ENCODE data around the gene CACNA1D. TPM values are rescaled to one million over a fixed set of nuclear protein-coding genes. Genes with fewer than 3 reads are reported as not detected.

Gene CACNA1D
- total RNA-seq, 4 donors from 2014 or later: 12.7 to 98.9 (median 25.0) TPM

DNA sequence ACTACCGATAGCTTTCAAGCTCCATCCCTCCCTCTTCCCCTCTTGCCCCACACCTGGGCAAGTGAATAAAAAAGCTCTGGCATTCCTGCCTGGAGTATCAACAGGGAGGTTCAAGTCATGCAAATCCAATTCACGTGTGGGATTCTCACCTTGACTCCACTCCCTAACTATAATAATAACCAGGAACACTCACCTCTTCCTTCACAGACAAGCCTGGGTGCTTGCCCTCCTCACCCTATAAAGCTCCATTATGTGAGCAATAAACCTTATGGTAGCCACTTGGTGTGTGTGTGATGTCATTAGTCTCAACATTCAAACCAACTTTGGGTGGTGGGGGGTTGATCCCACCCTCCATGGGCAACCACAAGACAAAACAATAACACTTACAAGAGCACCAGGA lies 335.2 kb downstream of the CACNA1D start:
- in situ Hi-C loops (cut with MboI; ENCODE audit: low pct_ligation_motif_present in 1 of 4, low pct_unique_long_range_greater_than_20kb in 1 of 4, low sequenced_read_pairs in 3 of 4): no loop called here
- Histone ChIP-seq H3K27ac (peak overlapping the region in 1 of 4 donors; percentile 26), H3K4me3 (no peak overlapping the region), H3K27me3 (no peaks in the 10 kb centered on the region), H3K36me3 (no peaks in the 10 kb centered on the region), H3K4me1 (peaks cover 0 to 13% (median 0%) of the 10 kb centered on the region in 4 donors), H3K9me3 (no peaks in the 10 kb centered on the region)
- TF ChIP-seq POLR2AphosphoS5 (IDR thresholded peaks at IDR 0.05) (no peak), POLR2A (IDR thresholded peaks at IDR 0.05) (no peak), EP300 (IDR thresholded peaks at IDR 0.05; ENCODE audit: low read depth) (no peak)
- TF ChIP-seq, protein P1, sequence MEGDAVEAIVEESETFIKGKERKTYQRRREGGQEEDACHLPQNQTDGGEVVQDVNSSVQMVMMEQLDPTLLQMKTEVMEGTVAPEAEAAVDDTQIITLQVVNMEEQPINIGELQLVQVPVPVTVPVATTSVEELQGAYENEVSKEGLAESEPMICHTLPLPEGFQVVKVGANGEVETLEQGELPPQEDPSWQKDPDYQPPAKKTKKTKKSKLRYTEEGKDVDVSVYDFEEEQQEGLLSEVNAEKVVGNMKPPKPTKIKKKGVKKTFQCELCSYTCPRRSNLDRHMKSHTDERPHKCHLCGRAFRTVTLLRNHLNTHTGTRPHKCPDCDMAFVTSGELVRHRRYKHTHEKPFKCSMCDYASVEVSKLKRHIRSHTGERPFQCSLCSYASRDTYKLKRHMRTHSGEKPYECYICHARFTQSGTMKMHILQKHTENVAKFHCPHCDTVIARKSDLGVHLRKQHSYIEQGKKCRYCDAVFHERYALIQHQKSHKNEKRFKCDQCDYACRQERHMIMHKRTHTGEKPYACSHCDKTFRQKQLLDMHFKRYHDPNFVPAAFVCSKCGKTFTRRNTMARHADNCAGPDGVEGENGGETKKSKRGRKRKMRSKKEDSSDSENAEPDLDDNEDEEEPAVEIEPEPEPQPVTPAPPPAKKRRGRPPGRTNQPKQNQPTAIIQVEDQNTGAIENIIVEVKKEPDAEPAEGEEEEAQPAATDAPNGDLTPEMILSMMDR (IDR thresholded peaks at IDR 0.05): no peak
- 20 to 60% methylated on average over 1 to 2 of the region's 2 CpGs for WGBS, 2 donors (ENCODE audit: low coverage in 1 of 2)
- intact Hi-C loops (cut with DNase I; ENCODE audit: low total_unique reads): no loop called here
- DNase-seq: no peak

DNA sequence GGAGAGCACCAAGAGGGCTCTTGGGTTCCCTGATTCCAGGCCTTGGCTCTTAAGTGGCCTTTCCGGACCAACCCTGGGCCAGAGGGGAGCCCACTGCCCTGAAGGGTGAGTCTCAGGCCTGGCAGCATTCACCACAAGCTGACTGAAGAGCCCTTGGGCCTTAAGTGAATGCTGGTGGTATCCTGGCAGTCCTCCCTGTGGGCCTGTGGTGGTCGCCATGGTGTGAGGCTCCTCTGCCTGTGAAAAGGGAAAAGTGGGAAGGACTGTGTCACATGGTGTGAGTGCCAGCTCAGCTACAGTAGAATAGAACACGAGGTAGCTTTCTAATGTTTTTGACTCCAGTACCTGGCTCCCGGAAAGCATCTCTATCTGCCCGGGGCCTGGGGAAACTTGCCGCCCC lies 336.5 kb downstream of the CACNA1D start:
- in situ Hi-C loops (cut with MboI; ENCODE audit: low pct_ligation_motif_present in 1 of 4, low pct_unique_long_range_greater_than_20kb in 1 of 4, low sequenced_read_pairs in 3 of 4): no loop called here
- H3K27ac ChIP-seq: no peak overlapping the region

DNA sequence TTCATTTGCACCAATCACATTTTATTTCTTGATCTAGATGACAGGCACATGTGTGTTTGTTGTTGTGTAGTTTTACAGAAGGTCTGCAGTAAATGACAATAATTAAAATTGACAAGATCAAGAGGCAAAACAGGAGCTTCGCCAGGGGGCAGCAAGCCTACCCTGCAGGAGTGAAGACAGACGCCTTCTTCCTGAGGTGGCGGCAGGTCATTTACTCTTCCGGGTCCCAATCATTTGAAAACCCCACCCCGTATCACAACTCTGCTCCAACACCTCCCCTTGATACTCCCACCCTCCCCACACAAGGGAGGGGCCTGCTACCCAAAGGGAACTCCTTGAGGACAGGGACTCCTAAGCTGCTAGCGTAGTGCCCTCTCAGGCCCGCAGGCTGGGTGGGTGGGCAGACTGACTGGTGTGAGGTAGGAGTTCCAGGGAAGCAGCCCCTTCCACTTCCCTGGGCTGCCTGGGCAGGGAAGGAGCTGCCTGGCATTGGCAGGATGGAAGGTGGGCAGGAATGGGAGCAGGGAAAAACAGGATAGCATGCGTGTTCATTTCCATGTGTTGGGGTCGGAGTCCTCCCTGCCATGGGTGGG lies 338.7 kb downstream of the CACNA1D start:
- no peaks in the 10 kb centered on the region for H3K36me3 ChIP-seq

More for the DNA sequence above, 336.5 kb downstream of the CACNA1D start:
- Histone ChIP-seq H3K36me3 (no peaks in the 10 kb centered on the region), H3K4me1 (peaks cover 0 to 10% (median 0%) of the 10 kb centered on the region in 4 donors), H3K9me3 (no peaks in the 10 kb centered on the region), H3K27me3 (no peaks in the 10 kb centered on the region), H3K4me3 (no peak overlapping the region)
- TF ChIP-seq POLR2A (IDR thresholded peaks at IDR 0.05) (no peak), POLR2AphosphoS5 (IDR thresholded peaks at IDR 0.05) (no peak), EP300 (IDR thresholded peaks at IDR 0.05; ENCODE audit: low read depth) (no peak)
- TF ChIP-seq, protein P1 (IDR thresholded peaks at IDR 0.05): no peak
- DNase-seq: no peak
- 91% methylated on average over 6 of the region's 6 CpGs; no CpG with 5 or more reads in 1 of the 2 donors for WGBS, 2 donors (ENCODE audit: low coverage in 1 of 2)
- intact Hi-C loops (cut with DNase I; ENCODE audit: low total_unique reads): no loop called here

DNA sequence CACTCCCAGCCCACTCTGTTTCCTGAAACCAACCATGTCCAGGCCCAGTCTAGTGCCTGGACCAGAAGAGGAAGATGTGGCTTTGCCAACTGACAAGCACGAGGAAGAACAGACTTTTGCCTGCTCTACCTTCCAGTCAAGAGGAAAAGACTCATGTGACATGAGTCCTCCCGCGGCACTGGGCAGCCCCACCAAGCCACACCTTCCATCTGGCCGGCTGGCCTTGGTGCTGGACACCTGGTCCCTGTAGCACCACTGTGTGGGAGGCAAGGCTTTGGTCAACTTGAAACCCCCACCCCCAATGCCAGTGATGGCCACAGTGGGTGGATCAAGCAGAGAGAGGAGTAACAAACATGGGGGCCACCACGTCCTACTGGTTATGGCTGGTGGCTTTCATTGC lies 339.3 kb downstream of the CACNA1D start:
- Histone ChIP-seq H3K9me3 (no peaks in the 10 kb centered on the region), H3K27ac (no peak overlapping the region), H3K4me3 (no peak overlapping the region), H3K4me1 (peaks cover 0 to 8% (median 0%) of the 10 kb centered on the region in 4 donors), H3K27me3 (no peaks in the 10 kb centered on the region), H3K36me3 (no peaks in the 10 kb centered on the region)
- 62 to 82% methylated on average over 4 to 5 of the region's 5 CpGs for WGBS, 2 donors (ENCODE audit: low coverage in 1 of 2)
- intact Hi-C loops (cut with DNase I; ENCODE audit: low total_unique reads): no loop called here
- in situ Hi-C loops (cut with MboI; ENCODE audit: low pct_ligation_motif_present in 1 of 4, low pct_unique_long_range_greater_than_20kb in 1 of 4, low sequenced_read_pairs in 3 of 4): no loop called here
- DNase-seq: no peak
- TF ChIP-seq POLR2A (IDR thresholded peaks at IDR 0.05) (no peak), EP300 (IDR thresholded peaks at IDR 0.05; ENCODE audit: low read depth) (no peak), POLR2AphosphoS5 (IDR thresholded peaks at IDR 0.05) (no peak)
- TF ChIP-seq, protein P1 (IDR thresholded peaks at IDR 0.05): no peak

More for the DNA sequence above, 338.7 kb downstream of the CACNA1D start:
- intact Hi-C loops (cut with DNase I; ENCODE audit: low total_unique reads): no loop called here
- WGBS, 2 donors (ENCODE audit: low coverage in 1 of 2): 89 to 95% methylated on average over 4 to 9 of the region's 9 CpGs
- Histone ChIP-seq H3K4me1 (peaks cover 0 to 10% (median 0%) of the 10 kb centered on the region in 4 donors), H3K27ac (no peak overlapping the region), H3K27me3 (no peaks in the 10 kb centered on the region), H3K9me3 (no peaks in the 10 kb centered on the region), H3K4me3 (no peak overlapping the region)
- in situ Hi-C loops (cut with MboI; ENCODE audit: low pct_ligation_motif_present in 1 of 4, low pct_unique_long_range_greater_than_20kb in 1 of 4, low sequenced_read_pairs in 3 of 4): no loop called here
- DNase-seq: no peak
- TF ChIP-seq, protein P1 (IDR thresholded peaks at IDR 0.05): no peak
- TF ChIP-seq POLR2A (IDR thresholded peaks at IDR 0.05) (no peak), POLR2AphosphoS5 (IDR thresholded peaks at IDR 0.05) (no peak), EP300 (IDR thresholded peaks at IDR 0.05; ENCODE audit: low read depth) (no peak)
